Posterior cingulate gyrus (tissue), 11 donors: Measurements from ENCODE around the gene NDUFAF8.

ENCODE experiments used
- DNase-seq, 10 donors: peaks; one replicate each; pipeline versions ENCODE4 v3.0.0 to v3.0.0-alpha.2; 2020 to 2021; ENCODE audit warnings: mixed read lengths in 3 of 10
- intact Hi-C: fragments of 100-400 bp; cut with DNase I; formaldehyde crosslinking; loops from one replicate; pipeline ENCODE4 v1.15.1; 2023

NDUFAF8 gene

DNA sequence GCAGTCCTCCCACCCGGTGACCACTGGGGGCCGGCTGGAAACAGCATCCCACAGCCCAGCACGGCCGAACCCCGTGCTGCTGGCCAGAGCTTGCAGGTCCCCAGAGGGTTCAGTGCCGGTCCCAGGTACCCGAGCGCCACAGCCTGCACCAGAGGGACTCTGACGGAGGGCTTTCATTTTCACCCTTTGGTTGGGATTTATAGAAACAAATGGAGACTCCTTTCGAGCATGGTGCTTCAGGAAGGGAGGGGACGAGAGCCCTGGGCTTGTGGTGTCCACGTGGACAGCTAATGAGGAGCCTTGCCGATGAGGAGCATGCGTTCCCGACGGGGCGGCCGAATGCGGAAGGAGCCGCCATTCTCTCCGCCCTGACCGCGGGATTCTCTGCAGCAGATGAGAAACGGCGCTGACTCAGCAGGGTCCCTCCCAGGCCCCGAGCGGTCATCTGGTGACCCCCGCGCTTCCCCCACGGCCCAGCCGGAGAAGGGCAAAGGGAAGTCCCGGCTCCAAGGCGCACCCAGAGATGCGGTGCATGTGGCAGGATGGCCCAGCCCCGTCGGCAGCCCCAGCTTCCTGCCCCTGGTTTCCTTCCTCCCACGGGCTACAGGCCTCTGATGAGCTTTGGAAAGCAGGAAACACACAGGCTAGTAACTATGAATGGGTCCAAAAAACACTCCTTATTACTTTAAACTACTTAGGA is 46.2 kb downstream of the NDUFAF8 start:
- intact Hi-C loops: no loop called here
- DNase-seq: peak in 5 of 10 donors; percentile 42 to 91 (median 53)

GRCh38 chr17:81285894-81286293 is 46.8 kb downstream of the NDUFAF8 start:
- DNase-seq: no peak
- intact Hi-C loops: no loop called here

GRCh38 chr17:81286491-81287145 is 47.5 kb downstream of the NDUFAF8 start:
- no peak for DNase-seq
- intact Hi-C loops: no loop called here

DNA sequence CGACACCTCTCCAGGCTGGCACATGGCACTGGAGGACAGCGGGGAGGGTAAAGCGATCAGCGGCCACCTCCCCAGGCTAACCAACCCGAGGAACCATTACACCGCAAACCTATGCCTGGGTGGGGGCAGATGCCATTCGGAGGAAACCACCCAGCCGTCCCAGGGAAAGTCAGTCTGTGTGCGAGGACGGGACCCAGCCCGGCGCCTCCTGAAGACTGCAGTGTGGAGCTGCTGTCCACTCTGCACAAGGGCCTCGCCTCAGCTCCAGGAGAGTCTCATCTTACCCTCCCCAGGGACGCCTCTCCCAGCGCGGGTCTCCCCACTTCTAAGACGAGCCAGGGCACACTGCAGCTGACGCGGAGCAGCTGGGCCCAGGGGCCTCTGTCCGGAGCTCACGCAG is 48.0 kb downstream of the NDUFAF8 start:
- no peak for DNase-seq
- intact Hi-C loops: no loop called here

GRCh38 chr17:81287741-81288430 is 48.8 kb downstream of the NDUFAF8 start:
- intact Hi-C loops: no loop called here
- no peak for DNase-seq

GRCh38 chr17:81288715-81289114 is 49.6 kb downstream of the NDUFAF8 start:
- DNase-seq: no peak
- intact Hi-C loops: no loop called here

DNA sequence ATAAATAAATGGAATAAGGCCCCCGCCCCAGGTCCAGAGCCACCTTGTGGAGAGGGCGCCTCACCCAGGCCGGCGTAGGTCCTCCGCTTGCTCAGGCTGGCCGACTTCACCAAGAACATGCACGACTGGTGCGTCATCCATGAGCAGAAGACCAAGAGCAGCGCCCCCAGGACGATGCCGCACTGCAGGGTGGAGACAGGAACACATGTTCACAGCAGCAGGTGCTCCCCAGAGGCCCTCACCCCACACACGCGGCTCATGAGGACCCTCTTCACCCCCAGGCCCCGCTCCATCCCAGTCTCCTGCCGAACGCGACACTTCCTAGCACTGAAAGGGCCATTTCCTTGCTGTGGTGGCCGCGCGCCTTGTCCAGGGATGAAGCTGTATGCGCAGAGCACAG is 50.5 kb downstream of the NDUFAF8 start:
- intact Hi-C loops: loop anchor here (5.0 kb wide), 2 partner anchors 113 to 193 kb away; no protein-coding TSS in a partner anchor
- no peak for DNase-seq

- no peak for DNase-seq
- intact Hi-C loops: loop anchor here (5.0 kb wide), 2 partner anchors 112 to 192 kb away; no protein-coding TSS in a partner anchor
Measured at GRCh38 chr17:81290230-81290629, 51.1 kb downstream of the NDUFAF8 start.
